Right hindlimb (tissue), 1 donor: Measurements from ENCODE around the gene PLN.

ENCODE experiments used
- DNase-seq: peaks from one replicate; pipeline ENCODE4 v3.0.0-alpha.2; 2018

Gene PLN

GRCh38 chr6:118542184-118542952 is 5.7 kb upstream of the PLN start:
- no peak for DNase-seq

DNA sequence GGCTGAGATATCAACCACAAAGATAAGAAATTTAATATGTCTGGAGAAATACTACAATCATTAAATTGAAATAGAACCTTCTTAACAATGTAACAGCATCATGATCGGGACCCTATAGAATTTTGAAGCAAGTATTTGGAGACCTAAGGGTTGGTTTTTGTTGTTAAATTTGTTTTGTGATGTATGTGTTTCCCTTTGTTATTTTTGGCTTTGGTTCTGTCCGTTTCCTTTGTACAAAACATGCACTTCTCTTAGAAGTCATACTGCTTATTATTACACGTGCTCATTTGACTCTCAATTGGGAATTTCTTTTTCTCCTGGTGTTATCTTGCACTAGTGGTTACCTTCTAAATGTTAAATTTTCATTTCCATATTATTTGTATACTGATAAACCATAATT is 4.0 kb upstream of the PLN start:
- no peak for DNase-seq

DNA sequence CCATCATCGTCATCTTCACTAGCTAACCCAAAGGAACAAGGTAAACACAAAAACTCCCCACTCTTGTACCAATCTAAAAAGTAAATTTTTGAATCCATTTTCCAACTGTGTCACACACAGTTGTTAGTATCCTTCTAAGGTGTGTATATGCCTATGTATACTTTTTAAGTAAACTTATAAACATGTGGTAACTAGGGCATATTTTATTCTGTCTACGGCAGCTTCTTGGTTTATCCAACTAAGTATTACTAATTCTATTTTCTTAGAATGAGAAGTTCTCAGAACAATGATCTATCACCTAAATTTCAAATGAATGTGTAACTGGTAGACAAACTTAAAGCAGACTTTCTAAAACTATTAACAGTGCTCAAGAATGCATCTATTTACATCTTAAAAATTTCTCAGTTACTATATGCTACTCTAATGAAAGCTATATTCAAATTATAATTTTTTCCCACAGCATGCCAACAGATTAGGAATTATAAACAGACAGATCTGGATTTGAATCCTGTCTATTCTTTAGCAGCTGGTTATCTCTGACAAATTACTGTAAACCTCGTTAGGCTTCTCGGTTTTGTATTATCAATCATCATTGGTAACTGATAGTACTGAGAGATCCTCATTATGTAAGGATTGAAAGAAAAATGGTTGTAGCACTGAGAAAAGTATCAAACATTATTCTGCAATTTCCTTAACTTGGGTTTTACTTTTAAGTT is 1.8 kb upstream of the PLN start:
- DNase-seq = no peak

GRCh38 chr6:118546880-118547218 is 1.2 kb upstream of the PLN start:
- DNase-seq = no peak

DNA sequence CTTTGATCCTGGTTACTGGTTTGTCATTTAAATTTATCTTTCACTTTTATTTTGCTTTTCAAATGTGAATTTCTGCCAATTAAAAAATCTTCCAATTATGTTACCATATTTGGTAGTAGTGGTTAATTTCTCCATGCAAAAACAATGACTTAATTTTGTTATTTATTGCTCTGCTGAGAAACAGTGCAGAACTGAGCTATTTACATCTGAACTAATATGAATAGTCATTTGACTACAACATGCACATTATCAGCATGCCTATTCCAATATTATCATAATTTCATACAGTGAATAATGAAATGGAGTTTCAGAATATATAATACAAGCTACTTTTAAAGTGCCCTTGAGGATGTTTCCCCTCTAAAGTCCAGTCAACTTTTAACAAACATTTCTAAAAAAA is 517 bp downstream of the PLN start:
- DNase-seq = no peak

- DNase-seq = no peak
Observed at GRCh38 chr6:118551063-118552053, 3.3 kb downstream of the PLN start.

- DNase-seq = no peak
Observed at GRCh38 chr6:118553132-118553531, 5.0 kb downstream of the PLN start.

- DNase-seq = no peak
Observed at GRCh38 chr6:118554698-118555097, 6.6 kb downstream of the PLN start.

DNA sequence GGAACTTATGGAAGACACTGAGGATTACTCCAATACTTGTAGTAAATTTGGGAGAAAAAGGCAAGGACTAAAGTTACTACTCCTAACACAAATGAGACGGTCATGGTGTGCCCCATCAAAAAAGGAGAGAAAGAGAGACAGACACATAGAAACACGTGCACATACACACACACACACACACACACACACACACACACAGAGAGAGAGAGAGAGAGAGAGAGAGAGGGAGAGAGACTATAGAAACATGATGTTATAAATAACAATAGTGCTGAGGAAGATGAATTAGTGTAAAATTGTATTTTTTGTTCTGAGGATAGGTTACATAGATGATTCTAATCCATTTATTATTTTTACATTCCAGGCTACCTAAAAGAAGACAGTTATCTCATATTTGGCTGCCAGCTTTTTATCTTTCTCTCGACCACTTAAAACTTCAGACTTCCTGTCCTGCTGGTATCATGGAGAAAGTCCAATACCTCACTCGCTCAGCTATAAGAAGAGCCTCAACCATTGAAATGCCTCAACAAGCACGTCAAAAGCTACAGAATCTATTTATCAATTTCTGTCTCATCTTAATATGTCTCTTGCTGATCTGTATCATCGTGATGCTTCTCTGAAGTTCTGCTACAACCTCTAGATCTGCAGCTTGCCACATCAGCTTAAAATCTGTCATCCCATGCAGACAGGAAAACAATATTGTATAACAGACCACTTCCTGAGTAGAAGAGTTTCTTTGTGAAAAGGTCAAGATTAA is 10.5 kb downstream of the PLN start:
- no peak for DNase-seq

- DNase-seq = no peak
Observed at GRCh38 chr6:118559659-118560058, 11.6 kb downstream of the PLN start.

GRCh38 chr6:118562248-118562647 is 14.2 kb downstream of the PLN start:
- no peak for DNase-seq

DNA sequence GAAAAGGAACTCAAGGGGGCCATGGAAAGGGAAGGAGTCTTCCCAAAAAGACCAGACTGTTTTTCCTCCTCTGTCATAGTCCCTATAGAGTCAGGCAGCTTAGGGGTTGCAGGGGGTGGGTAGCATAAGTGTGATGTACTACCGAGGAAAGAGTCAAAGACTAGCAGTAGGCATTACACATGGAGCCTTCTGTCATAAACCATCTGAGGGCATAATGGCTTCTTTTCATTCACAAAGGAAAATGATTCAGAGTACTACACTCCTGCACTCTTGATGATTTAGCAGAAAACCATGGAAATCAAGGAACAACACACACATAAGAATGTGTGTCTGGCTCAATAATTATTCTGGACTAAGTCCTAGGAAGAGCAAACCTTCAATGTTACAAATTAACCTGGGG is 14.9 kb downstream of the PLN start:
- DNase-seq = no peak

- no peak for DNase-seq
Observed at GRCh38 chr6:118565311-118565960, 17.3 kb downstream of the PLN start.

GRCh38 chr6:118567974-118568373 is 19.9 kb downstream of the PLN start:
- no peak for DNase-seq

GRCh38 chr6:118569498-118569897 is 21.4 kb downstream of the PLN start:
- no peak for DNase-seq

GRCh38 chr6:118571121-118571520 is 23.0 kb downstream of the PLN start:
- no peak for DNase-seq

- DNase-seq = no peak
Observed at GRCh38 chr6:118574051-118574865, 26.2 kb downstream of the PLN start.

DNA sequence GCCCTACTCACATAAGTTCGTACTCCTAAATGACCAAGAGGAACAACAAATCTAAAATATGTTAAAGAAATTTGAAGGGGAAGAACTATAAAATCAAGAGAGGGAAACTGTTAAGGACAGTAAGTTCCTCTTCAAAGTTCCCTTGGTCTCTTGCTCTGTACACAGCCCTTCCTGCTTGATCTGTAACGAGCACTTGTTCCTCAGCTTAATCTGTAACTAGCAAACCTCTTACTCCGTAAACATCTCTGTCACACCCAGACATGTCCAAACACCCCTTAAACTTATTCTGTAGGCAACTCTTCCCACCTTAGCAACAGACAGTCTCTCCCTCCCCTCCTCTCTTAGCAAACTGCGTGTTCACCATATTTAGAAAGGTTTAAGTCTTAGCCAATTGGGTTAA is 29.9 kb downstream of the PLN start:
- no peak for DNase-seq

DNA sequence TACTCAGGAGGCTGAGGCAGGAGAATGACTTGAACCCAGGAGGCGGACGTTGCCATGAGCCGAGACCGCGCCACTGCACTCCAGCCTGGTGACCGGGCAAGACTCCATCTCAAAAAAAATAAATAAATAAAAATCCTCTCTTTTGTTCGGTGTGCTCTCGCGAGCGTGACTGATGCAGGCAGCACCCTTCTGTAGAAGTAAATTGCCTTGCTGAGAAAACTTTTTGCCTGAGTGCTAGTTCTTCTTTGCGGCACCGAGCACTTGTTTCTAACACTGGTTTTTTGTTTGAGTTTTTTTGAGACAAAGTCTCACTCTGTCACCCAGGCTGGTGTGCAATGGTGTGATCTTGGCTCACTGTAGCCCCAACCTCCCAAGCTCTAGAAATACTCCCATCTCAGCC is 30.5 kb downstream of the PLN start:
- no peak for DNase-seq

- DNase-seq = no peak
Observed at GRCh38 chr6:118579786-118580185, 31.7 kb downstream of the PLN start.
